Measurements from ENCODE around the gene SHMT1.

Gene SHMT1

DNA sequence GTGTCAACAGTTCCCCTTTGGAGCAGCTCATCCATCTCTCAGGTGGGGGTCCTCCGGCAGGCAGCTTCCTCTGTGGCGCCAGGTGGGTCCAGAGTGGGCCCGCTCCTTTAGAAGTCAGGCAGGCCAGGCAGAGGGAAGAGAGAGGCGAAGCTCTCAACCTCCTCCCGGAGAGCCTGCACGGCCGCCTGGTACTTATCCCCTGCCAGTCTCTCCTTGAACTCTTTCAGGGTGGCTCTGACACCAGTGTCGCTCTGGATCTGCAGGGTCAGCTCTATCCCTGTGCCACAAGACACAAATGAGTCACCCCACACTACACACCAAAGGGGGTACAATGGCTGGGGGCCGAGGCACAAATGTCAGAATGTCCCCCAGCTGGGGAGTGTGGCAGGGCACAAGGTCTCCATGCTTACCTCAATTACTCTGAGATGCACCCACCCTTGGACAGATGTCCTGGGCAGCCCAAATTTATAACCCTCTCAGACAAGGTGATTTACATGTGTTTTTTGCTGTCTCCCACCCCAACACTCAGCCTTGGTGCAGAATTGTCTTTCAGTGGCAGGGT lies 34.6 kb downstream of the SHMT1 start:
- no peak overlapping the region for H3K27ac ChIP-seq
- TF ChIP-seq, protein P1, sequence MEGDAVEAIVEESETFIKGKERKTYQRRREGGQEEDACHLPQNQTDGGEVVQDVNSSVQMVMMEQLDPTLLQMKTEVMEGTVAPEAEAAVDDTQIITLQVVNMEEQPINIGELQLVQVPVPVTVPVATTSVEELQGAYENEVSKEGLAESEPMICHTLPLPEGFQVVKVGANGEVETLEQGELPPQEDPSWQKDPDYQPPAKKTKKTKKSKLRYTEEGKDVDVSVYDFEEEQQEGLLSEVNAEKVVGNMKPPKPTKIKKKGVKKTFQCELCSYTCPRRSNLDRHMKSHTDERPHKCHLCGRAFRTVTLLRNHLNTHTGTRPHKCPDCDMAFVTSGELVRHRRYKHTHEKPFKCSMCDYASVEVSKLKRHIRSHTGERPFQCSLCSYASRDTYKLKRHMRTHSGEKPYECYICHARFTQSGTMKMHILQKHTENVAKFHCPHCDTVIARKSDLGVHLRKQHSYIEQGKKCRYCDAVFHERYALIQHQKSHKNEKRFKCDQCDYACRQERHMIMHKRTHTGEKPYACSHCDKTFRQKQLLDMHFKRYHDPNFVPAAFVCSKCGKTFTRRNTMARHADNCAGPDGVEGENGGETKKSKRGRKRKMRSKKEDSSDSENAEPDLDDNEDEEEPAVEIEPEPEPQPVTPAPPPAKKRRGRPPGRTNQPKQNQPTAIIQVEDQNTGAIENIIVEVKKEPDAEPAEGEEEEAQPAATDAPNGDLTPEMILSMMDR (conservative IDR thresholded peaks at IDR 0.05) = no peak

DNA sequence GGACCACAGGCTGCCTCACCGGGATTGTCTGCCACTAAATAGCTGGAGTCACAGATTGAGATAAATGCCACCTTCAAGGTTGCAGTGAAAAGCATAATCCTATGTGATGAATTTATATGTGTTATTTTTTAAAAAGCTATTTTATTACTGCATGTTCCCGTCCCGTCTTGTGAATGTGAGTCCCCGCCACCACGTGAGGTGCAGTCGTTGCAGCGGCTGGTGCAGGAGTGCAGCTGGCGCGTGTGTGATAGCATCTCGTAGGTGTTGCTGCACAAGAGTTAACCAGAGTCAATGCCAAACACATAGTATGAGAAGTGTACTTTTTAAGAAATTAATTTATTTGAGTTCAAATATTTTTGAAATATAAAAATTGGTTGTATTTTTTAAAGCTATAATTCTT lies 35.8 kb downstream of the SHMT1 start:
- TF ChIP-seq, protein P1 (conservative IDR thresholded peaks at IDR 0.05) = no peak
- no peak overlapping the region for H3K27ac ChIP-seq

GRCh38 chr17:18327093-18327492 lies 36.3 kb downstream of the SHMT1 start:
- no peak overlapping the region for H3K27ac ChIP-seq
- TF ChIP-seq, protein P1 (conservative IDR thresholded peaks at IDR 0.05) = no peak

DNA sequence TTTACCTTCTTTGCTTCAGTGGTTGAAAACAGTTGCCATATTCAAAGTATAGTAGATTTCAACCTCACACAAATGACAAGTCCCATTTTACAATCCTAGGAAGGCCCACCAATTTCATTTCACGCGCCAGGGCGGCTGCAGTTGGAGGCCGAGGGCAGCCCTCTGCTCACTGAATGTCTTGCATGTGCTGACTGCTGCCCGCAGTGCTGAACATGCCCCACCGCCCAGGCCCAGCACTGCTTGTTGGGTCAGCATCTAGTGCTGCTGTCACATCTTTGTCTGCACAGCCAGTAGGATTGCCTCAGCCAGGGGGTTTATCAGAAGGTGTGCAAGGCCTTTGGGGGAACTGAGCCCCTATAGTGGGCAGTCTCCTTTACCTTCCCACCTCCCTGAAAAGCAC lies 36.8 kb downstream of the SHMT1 start:
- H3K27ac ChIP-seq = no peak overlapping the region
- TF ChIP-seq, protein P1 (conservative IDR thresholded peaks at IDR 0.05) = no peak

- TF ChIP-seq, protein P1 (conservative IDR thresholded peaks at IDR 0.05) = no peak
- H3K27ac ChIP-seq = no peak overlapping the region
Measured at GRCh38 chr17:18326039-18326438, 37.3 kb downstream of the SHMT1 start.

GRCh38 chr17:18324140-18325050 lies 39.0 kb downstream of the SHMT1 start:
- H3K27ac ChIP-seq = no peak overlapping the region
- TF ChIP-seq, protein P1 (conservative IDR thresholded peaks at IDR 0.05) = no peak

- TF ChIP-seq, protein P1 (conservative IDR thresholded peaks at IDR 0.05) = no peak
- H3K27ac ChIP-seq = no peak overlapping the region
Measured at GRCh38 chr17:18323507-18324139, 39.7 kb downstream of the SHMT1 start.
